Stimulated activated CD8-positive, alpha-beta memory T cell treated with anti-CD3 and anti-CD28 coated beads, Interleukin-15, amount 100 ng/mL, for 24 hours (primary cell): ENCODE results near the gene AIMP2.
A peak's percentile ranks its signal among the peaks of the same experiment; 100 is the strongest.
"Not testable (repeated sequence)": the region's sequence is repeated elsewhere in the genome, so short reads cannot be mapped to it uniquely, and the experiment has no call there.

Experiments used
- DNase-seq: peaks from one replicate; pipeline ENCODE4 v3.0.0-alpha.2; 2020; ENCODE audit warnings: low read depth

Gene AIMP2

DNA sequence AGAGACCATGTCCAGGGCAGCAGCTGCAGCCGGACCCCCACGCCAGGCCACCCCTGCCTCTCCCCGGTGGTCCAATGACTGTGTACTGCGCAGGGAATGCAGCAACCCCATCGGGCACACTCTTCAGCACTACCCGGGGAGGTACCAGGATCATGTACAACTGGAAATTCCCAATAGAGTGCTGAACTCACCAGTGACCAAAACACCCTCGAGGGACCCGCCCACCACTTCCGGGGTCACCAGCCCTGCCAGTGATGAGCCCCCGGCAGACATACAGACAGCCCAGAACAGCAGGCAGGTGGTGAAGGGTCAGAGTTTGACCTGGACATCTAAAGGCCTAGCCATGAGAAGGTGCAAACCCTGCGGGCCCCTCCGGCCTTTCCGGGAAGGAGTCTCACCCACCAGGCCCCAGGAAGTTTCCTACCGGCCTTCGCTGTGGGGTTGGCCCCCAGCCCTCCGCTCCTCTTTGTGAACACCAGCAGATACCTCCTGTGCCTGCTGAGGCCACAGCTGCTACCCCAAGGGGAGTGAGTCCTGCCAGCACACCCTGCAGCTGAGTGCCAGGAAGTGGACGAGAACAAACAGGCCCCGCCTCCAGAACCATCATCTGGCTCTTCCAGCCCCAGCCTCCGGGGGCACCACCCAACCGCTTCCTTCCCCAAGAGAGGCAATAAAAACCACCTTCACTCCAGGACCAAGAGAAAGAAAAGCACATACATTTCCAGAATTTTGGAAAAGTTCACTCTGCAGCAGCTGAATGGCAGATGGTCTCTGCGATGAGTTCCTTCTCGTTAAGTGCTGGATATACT, 17.1 kb downstream of the AIMP2 start:
- peak; percentile 24 for DNase-seq

- no peak for DNase-seq
These were observed 17.8 kb downstream of the AIMP2 start for GRCh38 chr7:6026820-6027311.

GRCh38 chr7:6027806-6028365, 18.8 kb downstream of the AIMP2 start:
- DNase-seq, result no peak

GRCh38 chr7:6028563-6028962, 19.5 kb downstream of the AIMP2 start:
- no peak for DNase-seq

DNA sequence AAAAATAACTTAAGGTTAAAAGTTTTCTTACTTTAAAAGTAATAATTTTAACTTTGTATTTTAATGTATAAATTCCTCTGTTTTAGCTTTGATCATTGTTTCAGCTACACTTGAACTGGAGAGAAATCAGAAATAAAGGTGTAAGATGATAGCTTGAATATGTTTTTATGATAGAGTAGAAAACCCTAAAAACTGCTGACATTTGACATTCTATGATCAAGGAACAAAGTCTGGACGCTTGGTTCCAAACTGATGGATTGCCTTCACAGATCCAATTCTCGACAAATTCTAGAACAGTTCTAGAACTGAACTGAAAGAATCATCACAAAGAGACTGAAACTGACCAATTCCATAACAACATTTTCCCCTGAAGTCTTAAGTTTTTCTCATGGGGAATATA, 21.9 kb downstream of the AIMP2 start, which contains the start of gene ANKRD61:
ANKRD61 (plus strand) TSS at position 389 of the 400 bp plus-strand sequence; CDS start at position 389, 0 bp downstream.
- DNase-seq, result no peak

- DNase-seq, result no peak
These were observed 22.5 kb downstream of the AIMP2 start for GRCh38 chr7:6031567-6031966.

DNA sequence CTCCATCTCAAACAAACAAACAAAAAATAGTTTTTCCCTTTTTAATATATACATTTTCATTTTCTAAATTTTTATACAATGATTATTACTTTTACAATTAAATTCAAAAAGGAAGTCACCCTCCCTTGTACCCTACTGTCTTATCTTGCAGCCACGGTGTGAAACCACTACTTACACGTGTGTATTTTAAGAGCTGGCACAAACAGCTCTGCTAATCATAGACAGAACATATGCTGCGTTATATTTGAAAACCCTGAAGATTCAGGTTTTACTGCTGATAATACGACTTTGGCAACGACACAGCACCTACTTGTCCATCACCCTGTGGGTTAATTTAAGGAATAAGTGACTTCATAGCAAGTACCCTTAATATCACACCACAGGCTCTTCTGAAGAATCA, 23.1 kb downstream of the AIMP2 start:
- no peak for DNase-seq

DNA sequence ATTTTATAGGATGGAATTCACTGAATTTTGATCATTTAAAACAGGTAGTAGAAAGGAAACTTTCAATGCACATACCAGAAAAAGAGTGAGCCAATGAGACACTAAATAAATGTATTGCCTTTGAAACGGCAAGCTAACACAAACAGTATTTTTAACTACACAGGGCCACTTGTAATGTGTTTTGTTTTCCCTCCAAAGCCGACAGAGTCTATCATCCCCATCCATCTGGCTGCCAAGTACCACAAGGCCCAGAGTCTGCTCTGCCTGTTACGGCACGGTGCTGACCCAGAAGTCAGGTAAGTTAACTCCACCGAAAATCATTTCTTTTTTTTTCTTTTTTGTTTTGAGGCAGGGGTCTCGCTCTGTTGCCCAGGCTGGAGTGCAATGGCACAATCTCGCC, 23.6 kb downstream of the AIMP2 start:
- DNase-seq, result no peak

GRCh38 chr7:6035165-6035564, 26.1 kb downstream of the AIMP2 start:
- no peak for DNase-seq

DNA sequence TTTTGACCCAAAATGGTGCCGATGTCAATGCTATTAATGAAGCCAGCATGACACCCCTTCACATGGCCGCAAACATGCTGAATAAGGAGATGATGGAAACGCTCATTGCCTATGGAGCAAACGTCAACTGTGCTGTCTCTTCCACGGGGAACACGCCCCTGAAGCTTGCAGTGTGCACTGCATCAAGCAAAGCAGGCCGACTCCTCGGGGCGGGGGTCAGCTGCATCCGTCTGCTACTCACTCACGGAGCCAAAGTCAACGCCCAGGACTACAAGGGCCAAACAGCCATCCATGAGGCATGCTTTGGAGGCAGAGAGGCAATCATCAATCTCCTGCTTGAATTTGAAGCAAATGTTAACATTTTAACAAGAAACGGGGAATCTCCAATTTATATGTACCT, 26.6 kb downstream of the AIMP2 start:
- no peak for DNase-seq

DNA sequence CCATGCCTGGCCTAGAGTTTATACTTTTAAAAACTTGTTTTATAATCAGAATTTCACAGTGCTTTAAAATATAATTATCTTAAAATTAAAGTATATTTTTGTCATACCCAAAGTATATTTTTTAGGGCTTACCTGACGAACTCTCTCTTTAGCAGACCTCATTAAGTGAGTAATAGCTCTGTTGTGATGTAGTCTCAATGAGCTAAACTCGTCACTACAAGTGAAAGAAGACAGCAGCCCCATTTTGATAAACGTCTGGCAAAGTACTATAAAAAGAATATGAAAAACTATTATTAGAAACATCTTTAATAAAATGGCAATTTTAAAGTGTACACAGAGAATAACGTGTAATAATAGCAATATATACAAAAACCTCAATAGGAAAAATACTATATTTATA, 40.7 kb downstream of the AIMP2 start:
- no peak for DNase-seq

GRCh38 chr7:6051185-6051584, 42.1 kb downstream of the AIMP2 start:
- DNase-seq, result not testable (repeated sequence)

DNA sequence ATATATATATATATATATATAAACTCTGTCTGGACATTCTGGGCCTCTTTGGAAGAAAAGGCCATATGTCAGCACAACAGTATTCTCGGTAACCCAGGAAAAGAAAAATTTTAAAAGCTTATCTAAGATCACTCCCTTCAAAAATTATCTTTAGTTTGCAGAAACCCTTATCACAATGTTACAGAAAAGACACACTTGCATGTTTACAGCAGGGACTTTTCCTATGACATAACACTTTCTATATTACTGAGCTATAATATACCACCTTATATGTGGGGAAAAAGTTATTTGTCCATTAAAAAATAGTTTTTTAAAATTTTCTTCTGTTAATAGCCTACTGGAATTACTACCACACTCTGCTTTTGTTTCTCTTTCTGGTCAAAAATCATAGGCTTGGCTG, 47.5 kb downstream of the AIMP2 start:
- DNase-seq, result no peak

DNA sequence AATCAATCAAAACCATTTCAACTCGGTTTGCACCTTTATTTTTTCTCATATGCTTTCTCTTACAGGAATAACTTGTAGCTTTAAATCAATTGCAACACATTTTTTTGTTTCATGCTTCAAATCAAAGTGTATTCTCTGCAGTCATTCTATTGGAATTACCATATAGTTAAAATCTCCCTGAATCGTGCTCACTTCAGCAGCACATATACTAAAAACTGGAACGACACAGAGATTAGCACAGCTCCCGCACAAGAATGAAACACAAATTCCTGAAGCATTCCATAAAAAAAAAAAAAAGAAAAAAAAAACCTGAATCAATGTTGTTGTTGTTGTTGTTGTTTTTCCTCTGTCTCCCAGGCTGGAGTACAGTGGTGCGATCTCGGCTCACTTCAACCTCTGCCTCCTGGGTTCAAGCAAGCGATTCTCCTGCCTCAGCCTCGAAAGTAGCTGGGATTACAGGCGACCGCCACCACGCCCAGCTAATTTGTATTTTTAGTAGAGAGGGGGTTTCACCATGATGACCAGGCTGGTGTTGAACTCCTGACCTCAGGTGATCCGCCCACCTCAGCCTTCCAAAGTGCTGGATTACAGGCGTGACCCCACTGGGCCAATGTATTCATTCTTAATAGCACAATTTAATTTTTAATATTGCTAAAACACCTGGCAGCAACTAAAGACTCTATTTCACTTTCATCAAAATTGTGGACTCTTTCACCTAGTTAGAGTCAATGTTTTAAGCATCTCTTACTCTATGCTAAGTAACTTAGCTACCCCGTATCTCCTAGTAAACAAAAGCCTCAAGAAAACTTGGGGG, 48.5 kb downstream of the AIMP2 start:
- no peak for DNase-seq

GRCh38 chr7:6059941-6060340, 50.9 kb downstream of the AIMP2 start:
- not testable (repeated sequence) for DNase-seq

DNA sequence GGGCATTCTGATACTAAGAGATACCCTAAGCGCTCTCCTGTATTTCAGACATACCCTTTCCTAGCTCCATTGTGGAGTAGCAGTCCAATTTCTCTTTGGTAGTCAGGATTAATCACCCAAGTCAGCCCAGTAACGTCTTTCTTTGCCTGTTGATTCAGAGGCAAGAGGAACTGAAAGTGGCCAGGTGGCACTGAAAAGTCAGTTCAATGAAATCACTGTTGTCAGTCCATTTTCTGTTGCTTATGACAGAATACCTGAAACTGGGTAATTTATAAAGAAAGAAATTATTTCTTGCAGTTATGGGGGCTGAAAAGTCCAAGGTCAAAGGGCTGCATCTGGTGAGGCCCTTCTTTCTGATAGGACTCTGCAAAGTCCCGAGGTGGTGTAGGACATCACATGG, 62.3 kb downstream of the AIMP2 start:
- no peak for DNase-seq
